HG02970 (cell line): ENCODE data around the gene KRT72.

Source experiments
- ATAC-seq: cut with Tn5 transposase; IDR thresholded peaks from one replicate; pipeline ENCODE4 v1.9.1; 2021; ENCODE audit warnings: mild to moderate bottlenecking, moderate library complexity, moderate number of reproducible peaks; ENCODE audit not compliant: unreplicated experiment, low FRiP score

The KRT72 gene

DNA sequence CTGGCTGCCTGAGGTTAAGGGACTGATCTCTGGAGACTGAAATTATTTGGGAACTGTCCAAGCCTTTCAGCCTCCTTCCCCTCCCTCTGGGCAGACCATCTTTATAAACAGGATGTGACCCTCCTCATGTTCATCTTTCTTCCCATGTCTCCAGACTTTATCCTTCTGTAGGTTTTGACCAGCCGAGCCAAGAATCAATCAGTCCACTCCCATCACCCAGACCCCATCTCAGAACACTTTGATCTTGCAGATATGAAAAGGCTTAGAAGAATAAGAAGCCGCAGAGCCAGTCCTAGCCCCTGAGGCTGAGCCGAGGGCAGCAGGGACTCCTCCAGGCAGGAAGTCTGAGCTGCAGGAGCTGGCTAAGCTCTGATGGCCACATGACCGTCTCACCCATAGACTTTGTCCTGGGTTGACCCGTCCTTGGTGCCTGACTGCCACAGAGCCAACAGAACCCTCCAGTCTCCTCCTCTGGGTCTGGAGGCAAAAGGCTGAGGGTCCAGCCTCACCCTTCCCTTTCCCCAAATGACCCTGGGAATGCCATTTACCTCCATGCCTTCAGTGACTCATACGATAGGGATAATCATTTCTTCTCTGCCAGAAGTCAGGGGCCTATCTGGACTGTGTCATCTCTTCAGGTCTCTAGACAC is 49.9 kb downstream of the KRT72 start:
- no peak for ATAC-seq

DNA sequence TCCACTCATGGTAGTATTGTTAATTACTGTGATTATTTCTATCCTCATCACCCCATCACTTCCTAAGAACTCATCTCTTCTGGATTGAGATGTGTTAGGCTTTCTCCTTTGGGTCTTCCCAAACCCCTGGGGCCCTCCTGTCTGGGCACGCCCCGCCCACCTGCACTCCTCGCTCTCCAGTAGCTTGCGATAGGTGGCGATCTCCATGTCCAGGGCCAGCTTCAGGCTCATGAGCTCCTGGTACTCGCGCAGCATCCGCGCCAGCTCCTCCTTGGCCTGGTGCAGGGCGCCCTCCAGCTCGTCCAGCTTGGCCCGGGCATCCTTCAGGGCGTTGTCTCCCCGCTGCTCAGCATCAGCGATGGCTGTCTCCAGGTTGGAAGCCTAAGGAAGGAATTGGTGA is 55.1 kb downstream of the KRT72 start:
- no peak for ATAC-seq

DNA sequence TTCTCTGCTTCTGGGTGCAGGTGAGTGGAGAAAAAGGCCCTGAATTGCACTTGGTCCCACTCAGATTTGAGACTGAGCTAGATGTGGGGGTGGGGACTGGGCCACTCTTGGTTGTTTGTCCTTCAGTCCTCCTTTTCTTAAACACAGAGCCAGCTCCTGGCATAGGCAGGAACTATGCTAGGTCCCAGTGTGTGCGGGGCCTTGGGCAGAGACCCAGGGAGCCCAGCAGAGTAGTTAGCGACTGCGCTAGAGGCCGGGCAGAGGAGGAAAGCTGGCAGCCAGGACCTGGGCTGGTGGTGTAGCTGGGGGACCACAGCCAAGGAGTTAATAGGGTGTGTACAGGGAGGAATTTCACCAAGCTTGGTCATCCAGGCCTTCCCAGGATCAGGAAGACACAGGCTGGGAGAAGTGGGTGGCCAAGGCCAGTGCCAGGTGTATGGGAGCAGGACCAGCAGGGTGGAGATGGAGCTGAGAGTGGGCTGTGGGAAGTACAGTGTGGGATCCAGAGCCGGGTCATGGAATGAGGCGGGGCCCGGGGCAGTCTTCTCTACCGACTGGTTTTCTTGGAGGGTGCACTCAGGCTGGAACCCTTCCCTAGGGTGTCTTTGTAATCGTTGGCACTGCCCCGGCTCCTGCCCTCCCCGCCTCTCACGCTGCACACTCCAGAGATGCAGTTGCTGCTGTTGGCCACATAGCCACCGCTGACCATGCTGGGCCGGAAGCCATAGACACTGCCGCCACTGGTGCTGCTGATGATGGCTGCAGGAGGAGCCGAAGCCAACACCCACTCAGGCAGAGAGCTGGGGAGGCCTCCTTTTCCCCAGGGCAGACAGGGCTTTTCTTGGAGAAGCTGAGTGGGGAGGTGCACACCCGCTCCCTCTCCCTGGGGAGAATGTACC is 57.0 kb downstream of the KRT72 start:
- no peak for ATAC-seq

DNA sequence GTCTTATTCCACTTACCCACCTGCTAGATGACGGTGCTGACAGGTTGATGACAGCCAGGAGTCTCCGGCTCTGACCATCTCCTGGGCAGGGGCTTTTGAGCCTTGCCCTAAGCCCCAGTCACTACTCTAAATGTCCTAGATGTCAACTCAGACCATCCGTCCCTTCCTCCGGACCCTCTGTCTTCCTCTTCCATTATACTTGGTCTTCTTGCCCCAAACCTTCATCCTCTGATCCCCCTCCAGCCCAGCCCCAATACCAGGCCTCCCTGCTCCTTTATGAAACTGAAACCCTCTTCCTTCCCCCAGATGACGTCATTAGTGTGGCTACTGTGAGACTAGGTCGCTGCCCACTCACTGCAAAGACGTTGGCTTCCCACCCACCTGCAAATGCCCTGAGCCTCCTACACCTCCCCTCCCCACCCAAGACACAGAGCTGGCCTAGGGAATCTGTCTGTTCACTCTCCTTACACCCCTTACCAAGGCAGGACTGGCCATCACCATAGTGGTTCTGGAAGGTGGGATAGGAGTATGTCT is 58.4 kb downstream of the KRT72 start:
- ATAC-seq: no peak

DNA sequence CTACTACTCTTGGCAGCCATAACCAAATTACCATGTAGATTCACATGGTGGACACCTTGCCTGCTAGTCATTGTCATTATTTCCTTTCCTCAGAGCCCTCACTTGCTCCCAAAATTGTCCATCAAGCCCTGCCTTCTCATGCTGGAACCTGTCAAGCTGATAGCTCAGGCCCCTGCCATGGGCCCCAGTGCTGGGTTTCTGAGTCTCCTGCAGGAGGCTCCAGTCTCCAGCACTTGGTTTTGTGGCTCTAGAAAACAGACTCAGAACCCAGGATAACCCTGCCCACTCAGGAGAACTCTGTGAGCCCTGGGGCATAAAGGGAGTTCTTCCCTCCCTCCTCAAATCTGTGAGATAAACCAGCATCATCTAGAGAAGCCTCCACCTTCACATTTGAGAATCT is 59.1 kb downstream of the KRT72 start:
- ATAC-seq: no peak

DNA sequence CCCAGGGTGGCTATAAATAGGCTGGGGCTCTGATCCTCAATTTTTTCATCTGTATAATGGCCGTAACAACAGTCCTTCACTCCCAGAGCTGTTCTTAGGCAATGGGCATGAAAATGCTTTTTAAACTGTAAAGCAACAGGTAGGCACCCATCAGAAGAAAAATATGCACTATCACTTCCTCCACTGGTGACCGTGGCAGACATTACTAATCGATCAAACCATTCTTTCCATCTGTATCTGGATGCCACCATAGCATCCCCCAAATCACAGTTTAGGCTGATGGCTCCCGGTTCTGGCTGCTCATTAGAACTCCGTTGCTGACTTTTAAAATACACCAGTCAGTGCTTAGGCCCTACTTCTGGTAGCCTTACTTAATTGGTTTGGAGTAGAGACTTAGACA is 59.6 kb downstream of the KRT72 start:
- ATAC-seq: no peak

DNA sequence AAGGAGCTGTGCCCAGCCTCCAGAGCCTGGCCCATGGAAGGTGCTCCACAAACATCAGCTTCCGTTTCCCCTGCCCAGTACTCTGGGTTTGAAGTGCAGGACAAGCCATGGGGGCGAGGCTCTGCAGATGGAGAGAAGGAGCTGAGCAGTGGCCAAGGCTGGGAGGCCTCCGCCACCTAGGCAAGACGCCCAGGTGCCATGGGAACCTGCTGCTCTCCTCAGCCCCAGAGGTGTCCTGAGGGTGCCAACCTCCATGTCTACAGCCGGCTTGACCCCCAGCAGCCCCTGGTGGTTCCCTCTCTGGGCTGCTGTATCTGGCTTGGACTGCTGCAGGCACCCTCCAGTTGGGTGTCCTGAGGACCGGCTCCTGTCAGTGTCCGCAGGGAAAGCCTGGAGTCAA is 60.7 kb downstream of the KRT72 start:
- no peak for ATAC-seq

DNA sequence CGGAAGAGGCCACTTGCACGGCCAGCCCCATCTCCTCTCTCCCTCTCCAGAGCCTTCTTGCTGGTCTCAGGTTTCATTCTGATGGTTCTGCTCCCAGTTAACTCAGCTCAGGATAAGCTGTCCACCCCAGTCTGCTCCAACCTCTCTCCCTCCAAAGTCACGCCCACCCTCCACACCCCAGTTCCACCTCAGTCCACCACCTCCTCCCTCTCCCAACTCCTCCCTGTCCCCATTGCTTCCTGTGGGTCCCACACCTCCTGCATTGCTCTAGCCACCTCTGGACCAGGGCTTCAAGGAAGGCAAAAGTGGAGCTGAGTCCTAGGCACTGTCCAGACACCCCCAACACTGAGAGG is 61.5 kb downstream of the KRT72 start:
- ATAC-seq: no peak

DNA sequence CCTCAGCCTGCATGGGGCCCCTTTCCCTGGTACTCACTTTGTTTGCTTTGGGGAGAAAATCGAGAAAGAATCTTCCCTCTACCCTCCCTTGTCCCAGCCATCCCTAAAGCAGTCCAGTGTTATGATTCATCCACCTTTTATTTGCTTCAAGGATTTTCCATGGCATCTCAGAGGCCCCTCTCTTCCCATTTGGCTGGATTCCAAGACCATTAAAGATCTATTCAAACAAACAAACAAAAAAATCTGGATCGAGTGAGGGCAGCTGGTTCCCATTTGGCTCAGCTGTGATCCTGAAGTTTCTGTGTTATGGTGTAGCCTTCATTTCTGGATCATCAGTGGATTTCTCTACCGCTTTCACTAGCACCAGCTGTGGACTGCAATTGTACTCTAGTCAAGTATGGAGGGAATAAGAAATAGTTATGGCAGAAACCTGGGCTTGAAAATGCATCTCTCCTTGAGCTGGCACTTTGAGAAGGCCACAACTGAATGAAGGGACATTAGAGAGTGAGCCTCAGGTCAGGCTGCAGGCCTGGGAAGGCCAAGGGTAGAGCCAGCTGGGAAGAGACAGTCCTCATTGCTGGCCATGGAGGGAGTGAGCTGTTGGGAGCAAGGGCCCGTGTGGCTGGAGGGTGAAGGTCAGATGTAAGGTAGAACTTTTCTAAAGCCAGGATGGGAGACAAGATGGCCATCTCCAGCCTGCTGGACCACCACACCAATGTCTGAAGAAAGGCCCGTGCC is 62.0 kb downstream of the KRT72 start:
- ATAC-seq: no peak

DNA sequence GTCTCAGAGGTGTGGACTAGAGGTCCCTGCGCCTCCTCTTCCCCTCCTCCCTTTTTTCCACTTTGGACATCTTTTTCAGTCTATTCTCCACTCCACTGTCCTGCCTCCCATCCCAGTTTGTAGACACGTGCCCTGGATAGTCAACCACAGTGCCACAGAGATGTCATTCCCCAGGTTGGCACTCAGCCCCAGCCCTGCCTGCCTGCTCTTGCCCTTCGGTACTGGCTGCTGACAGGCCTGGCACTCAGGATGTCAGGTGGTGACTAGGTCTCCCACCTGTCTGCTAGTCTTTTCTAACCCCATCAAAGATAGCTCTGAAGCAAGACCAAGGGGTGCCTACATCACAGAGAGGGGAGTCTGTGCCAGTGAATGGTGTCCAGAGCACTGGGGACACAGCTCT is 64.2 kb downstream of the KRT72 start:
- no peak for ATAC-seq
